ENCODE data around the gene ZNF319. TPM values are rescaled to one million over a fixed set of nuclear protein-coding genes. Genes with fewer than 3 reads are reported as not detected.
"Not testable (repeated sequence)": the region's sequence is repeated elsewhere in the genome, so short reads cannot be mapped to it uniquely, and the experiment has no call there.

Gene ZNF319
- total RNA-seq, 3 donors from 2014 or later (not counting 1 experiment from before 2014, with no cell fraction given): 15.9 to 31.3 (median 29.3) TPM

GRCh38 chr16:57979006-57979585 lies 21.4 kb downstream of the ZNF319 start:
- Mint-ChIP-seq H3K4me3 (no peak overlapping the region), H3K36me3 (no peaks in the 10 kb centered on the region), H3K9me3 (no peaks in the 10 kb centered on the region), H3K4me1 (no peaks in the 10 kb centered on the region), H3K27ac (no peak overlapping the region), H3K27me3 (ENCODE audit: low read depth in 2 of 2) (no peaks in the 10 kb centered on the region)
- Histone ChIP-seq H3K9me3 (ENCODE audit: control insufficient read depth, insufficient read depth, low read length) (no peaks in the 10 kb centered on the region), H3K36me3 (ENCODE audit: control insufficient read depth, insufficient read depth, low read length) (no peaks in the 10 kb centered on the region), H3K4me3 (ENCODE audit: low read length) (no peak overlapping the region), H3K27ac (ENCODE audit: low read length) (no peak overlapping the region), H3K27me3 (ENCODE audit: control insufficient read depth, insufficient read depth, low read length) (no peaks in the 10 kb centered on the region), H3K4me1 (ENCODE audit: control insufficient read depth, insufficient read depth, low read length) (peaks cover 2% of the 10 kb centered on the region)
- intact Hi-C loops (cut with micrococcal nuclease): no loop called here
- no peak for TF ChIP-seq CTCF (IDR thresholded peaks at IDR 0.05)
- no peak for ATAC-seq
- no peak for DNase-seq
- WGBS (ENCODE audit: insufficient coverage): 85% methylated on average over 11 of the region's 11 CpGs

GRCh38 chr16:57978070-57978465 lies 22.4 kb downstream of the ZNF319 start:
- DNase-seq; H3K27me3 ChIP-seq (ENCODE audit: control insufficient read depth, insufficient read depth, low read length); H3K27ac ChIP-seq (ENCODE audit: low read length); H3K4me3 Mint-ChIP-seq; intact Hi-C loops (cut with micrococcal nuclease); H3K4me1 Mint-ChIP-seq; H3K9me3 ChIP-seq (ENCODE audit: control insufficient read depth, insufficient read depth, low read length); H3K27me3 Mint-ChIP-seq (ENCODE audit: low read depth in 2 of 2); H3K4me3 ChIP-seq (ENCODE audit: low read length); H3K27ac Mint-ChIP-seq; H3K36me3 ChIP-seq (ENCODE audit: control insufficient read depth, insufficient read depth, low read length); H3K9me3 Mint-ChIP-seq; H3K4me1 ChIP-seq (ENCODE audit: control insufficient read depth, insufficient read depth, low read length); H3K36me3 Mint-ChIP-seq; ATAC-seq: not testable (repeated sequence)
- WGBS (ENCODE audit: insufficient coverage): 92% methylated on average over 2 of the region's 2 CpGs

- H3K4me1 ChIP-seq (ENCODE audit: control insufficient read depth, insufficient read depth, low read length): no peaks in the 10 kb centered on the region
- 93% methylated on average over 11 of the region's 12 CpGs for WGBS (ENCODE audit: insufficient coverage)
- H3K36me3 ChIP-seq (ENCODE audit: control insufficient read depth, insufficient read depth, low read length): no peaks in the 10 kb centered on the region
- no peaks in the 10 kb centered on the region for H3K27me3 ChIP-seq (ENCODE audit: control insufficient read depth, insufficient read depth, low read length)
- Mint-ChIP-seq H3K4me1 (peaks cover under 1 to 2% of the 10 kb centered on the region in 2 donors), H3K27me3 (ENCODE audit: low read depth in 2 of 2) (no peaks in the 10 kb centered on the region), H3K27ac (no peak overlapping the region), H3K36me3 (no peaks in the 10 kb centered on the region), H3K9me3 (no peaks in the 10 kb centered on the region), H3K4me3 (no peak overlapping the region)
- no peak overlapping the region for H3K27ac ChIP-seq (ENCODE audit: low read length)
- no peaks in the 10 kb centered on the region for H3K9me3 ChIP-seq (ENCODE audit: control insufficient read depth, insufficient read depth, low read length)
- no peak for DNase-seq
- no peak for TF ChIP-seq CTCF (IDR thresholded peaks at IDR 0.05)
- H3K4me3 ChIP-seq (ENCODE audit: low read length): no peak overlapping the region
- intact Hi-C loops (cut with micrococcal nuclease): no loop called here
- ATAC-seq: no peak
These were observed 22.9 kb downstream of the ZNF319 start for GRCh38 chr16:57977418-57978069.

GRCh38 chr16:57976331-57976796 lies 24.1 kb downstream of the ZNF319 start:
- Histone ChIP-seq H3K9me3 (ENCODE audit: control insufficient read depth, insufficient read depth, low read length) (no peaks in the 10 kb centered on the region), H3K27me3 (ENCODE audit: control insufficient read depth, insufficient read depth, low read length) (no peaks in the 10 kb centered on the region), H3K36me3 (ENCODE audit: control insufficient read depth, insufficient read depth, low read length) (no peaks in the 10 kb centered on the region), H3K27ac (ENCODE audit: low read length) (no peak overlapping the region), H3K4me3 (ENCODE audit: low read length) (no peak overlapping the region), H3K4me1 (ENCODE audit: control insufficient read depth, insufficient read depth, low read length) (no peaks in the 10 kb centered on the region)
- Mint-ChIP-seq H3K27me3 (ENCODE audit: low read depth in 2 of 2) (no peaks in the 10 kb centered on the region), H3K4me3 (no peak overlapping the region), H3K9me3 (no peaks in the 10 kb centered on the region), H3K36me3 (no peaks in the 10 kb centered on the region), H3K4me1 (peaks cover 8 to 10% of the 10 kb centered on the region in 2 donors), H3K27ac (no peak overlapping the region)
- no peak for ATAC-seq
- 88% methylated on average over 2 of the region's 2 CpGs for WGBS (ENCODE audit: insufficient coverage)
- intact Hi-C loops (cut with micrococcal nuclease): no loop called here
- TF ChIP-seq CTCF (IDR thresholded peaks at IDR 0.05): no peak
- DNase-seq: no peak

All from natural killer cell (primary cell).